OCI-LY1 (cell line): ENCODE measurements around the gene ALX4.

Experiments
- EZH2 ChIP-seq: fragments of 200-600 bp; sonication (generic), shearing (Covaris generic); IDR thresholded peaks from 2 replicates; pipeline ENCODE4 v1.8.0; 2017; ENCODE audit warnings: borderline replicate concordance, mixed run types, mild to moderate bottlenecking, antibody characterized with exemption, low read length, moderate library complexity, mixed read lengths
- TF ChIP-seq, protein P1 (sequence below): fragments of 200-600 bp; sonication (generic), shearing (Covaris generic); IDR thresholded peaks from 2 replicates; pipeline ENCODE4 v1.5.1; 2017; ENCODE audit warnings: mild to moderate bottlenecking, antibody characterized with exemption, low read length, moderate library complexity, mixed read lengths

DNA sequence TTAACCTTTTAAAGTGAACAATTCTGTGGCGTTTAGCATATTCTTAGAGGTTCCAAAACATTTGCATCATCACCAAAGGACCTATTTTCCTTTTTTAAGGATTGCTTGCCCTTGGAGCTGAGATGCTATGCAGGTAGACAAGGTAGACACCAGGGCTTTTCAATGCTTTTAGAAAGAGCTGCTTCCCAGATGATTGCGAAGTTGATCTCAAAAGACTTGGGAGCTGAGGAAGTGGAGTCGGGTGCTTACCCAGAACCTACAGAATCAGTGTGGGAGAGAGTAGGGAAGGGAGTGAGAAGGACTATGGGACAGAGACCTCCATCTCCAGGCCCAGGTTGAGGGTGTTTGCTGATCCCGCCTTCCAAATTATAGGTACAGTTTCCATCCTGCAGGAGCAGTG, 11.1 kb upstream of the ALX4 start:
- TF ChIP-seq, protein P1, sequence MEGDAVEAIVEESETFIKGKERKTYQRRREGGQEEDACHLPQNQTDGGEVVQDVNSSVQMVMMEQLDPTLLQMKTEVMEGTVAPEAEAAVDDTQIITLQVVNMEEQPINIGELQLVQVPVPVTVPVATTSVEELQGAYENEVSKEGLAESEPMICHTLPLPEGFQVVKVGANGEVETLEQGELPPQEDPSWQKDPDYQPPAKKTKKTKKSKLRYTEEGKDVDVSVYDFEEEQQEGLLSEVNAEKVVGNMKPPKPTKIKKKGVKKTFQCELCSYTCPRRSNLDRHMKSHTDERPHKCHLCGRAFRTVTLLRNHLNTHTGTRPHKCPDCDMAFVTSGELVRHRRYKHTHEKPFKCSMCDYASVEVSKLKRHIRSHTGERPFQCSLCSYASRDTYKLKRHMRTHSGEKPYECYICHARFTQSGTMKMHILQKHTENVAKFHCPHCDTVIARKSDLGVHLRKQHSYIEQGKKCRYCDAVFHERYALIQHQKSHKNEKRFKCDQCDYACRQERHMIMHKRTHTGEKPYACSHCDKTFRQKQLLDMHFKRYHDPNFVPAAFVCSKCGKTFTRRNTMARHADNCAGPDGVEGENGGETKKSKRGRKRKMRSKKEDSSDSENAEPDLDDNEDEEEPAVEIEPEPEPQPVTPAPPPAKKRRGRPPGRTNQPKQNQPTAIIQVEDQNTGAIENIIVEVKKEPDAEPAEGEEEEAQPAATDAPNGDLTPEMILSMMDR: no peak
- no peak for TF ChIP-seq EZH2
